Keratinocyte (primary cell): Measurements from ENCODE around the gene CCDC180.

Experiments
- CTCF ChIP-seq, 3 experiments: IDR thresholded peaks in 1 of 3; conservative IDR thresholded peaks in 1 of 3; optimal IDR thresholded peaks in 1 of 3; 2 replicates in 2 of 3; 3 replicates in 1 of 3; pipeline versions ENCODE3 to v1.5.1; 2011; ENCODE audit warnings: low read length in 3 of 3, mild to moderate bottlenecking in 3 of 3, moderate library complexity in 2 of 3, control low read depth in 1 of 3, inconsistent platforms in 1 of 3; ENCODE audit not compliant: insufficient read depth in 2 of 3; ENCODE audit errors: extremely low read depth in 1 of 3
- EZH2 ChIP-seq: IDR thresholded peaks from one replicate; pipeline ENCODE4 v1.6.1; 2012; ENCODE audit warnings: inconsistent platforms, mild to moderate bottlenecking, low read length, moderate library complexity

GRCh38 chr9:97320080-97320642 lies 12.7 kb downstream of the CCDC180 start:
- TF ChIP-seq CTCF (optimal IDR thresholded peaks at IDR 0.05 in 1 of 3, IDR thresholded peaks at IDR 0.05 in 1 of 3, conservative IDR thresholded peaks at IDR 0.05 in 1 of 3; ENCODE audit: extremely low read depth in 1 of 3, insufficient read depth in 2 of 3, low read length in 3 of 3) (no peak), EZH2 (no peak)
